HS-27A (cell line): ENCODE results near the gene CALM3.
"Not testable (repeated sequence)": the region's sequence is repeated elsewhere in the genome, so short reads cannot be mapped to it uniquely, and the experiment has no call there.

ENCODE experiments used
- DNase-seq: peaks from one replicate; pipeline ENCODE4 v3.0.0-alpha.2; 2012; ENCODE audit warnings: low read depth, missing footprints

CALM3 gene

DNA sequence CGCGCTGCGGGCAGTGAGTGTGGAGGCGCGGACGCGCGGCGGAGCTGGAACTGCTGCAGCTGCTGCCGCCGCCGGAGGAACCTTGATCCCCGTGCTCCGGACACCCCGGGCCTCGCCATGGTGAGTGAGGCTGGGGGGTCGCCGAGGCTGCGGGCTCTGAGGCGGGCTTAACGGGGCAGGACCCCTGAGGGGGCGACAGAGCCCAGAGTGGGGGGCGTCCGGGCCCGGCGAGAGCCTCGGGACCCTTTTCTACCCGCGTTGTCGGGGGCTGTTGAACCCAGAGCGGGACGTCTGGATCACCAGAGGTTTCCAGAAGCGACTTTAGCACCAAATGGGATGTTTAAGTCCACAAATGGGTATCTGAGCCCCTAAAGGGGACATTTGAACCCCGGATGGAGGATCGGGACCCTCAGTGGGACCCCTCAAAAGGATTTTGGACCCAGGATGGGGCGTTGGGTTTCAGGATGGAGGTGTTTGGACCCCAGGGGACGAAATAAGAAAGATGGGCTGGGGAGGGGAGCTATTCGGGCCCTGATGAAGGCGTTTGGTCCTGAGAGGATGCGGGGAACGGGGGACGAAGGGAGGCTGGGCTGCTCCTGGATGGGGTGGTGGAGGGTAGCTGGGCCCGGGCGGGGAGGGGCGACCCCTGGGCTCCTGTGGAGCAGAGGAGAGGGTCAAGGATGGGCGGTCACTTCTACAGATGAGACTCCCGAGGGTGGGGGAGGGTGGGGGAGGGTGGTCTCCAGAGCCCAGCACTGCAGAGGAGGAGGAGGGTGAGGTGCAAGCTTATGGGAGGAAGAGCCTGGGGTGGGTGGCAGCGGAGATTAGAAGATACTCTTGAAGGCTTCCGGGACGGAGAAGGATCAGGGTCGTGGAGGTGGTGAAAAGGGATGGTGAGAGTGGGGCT lies at the start of gene CALM3:
Gene CALM3 (plus strand): TSS at position 13 of the 907 bp plus-strand sequence. CDS start 105 bp downstream, at position 118.
- DNase-seq, result no peak

DNA sequence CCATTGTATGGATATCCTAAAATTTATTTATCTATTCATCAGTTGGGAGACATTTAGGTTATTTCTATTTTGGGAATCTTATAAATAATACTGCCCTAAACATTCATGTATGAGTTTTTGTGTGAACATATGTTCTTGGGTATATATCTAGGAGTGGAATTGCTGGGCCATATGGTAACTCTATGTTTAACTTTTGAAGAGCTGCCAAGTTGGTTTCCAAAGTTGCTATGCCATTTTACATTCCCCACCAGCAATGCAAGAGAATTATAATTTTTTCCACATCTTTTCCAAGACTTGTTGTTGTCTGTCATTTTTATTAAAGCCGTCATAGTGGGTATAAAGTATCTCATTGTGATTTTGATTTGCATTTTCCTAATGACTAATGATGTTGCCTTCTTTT lies 48.2 kb upstream of the CALM3 start:
- no peak for DNase-seq

DNA sequence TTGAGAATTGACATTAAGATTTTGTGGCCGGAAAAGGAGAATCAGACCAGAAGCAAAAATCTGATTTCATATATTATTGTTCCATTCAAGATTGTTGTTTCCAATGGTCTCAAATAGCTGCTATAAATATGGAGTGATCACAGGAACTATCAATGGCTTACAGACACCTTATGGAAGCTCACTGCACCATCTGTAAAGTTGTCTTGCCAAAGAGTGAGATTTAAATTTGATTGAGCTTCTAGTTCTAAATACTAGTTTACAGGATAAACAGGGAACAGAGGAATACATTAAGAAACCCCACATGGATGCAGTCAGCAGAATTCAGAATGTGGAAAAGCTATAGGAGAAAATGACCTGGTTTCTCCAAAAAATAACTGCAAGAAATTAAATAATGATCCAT lies 47.0 kb upstream of the CALM3 start:
- no peak for DNase-seq

DNA sequence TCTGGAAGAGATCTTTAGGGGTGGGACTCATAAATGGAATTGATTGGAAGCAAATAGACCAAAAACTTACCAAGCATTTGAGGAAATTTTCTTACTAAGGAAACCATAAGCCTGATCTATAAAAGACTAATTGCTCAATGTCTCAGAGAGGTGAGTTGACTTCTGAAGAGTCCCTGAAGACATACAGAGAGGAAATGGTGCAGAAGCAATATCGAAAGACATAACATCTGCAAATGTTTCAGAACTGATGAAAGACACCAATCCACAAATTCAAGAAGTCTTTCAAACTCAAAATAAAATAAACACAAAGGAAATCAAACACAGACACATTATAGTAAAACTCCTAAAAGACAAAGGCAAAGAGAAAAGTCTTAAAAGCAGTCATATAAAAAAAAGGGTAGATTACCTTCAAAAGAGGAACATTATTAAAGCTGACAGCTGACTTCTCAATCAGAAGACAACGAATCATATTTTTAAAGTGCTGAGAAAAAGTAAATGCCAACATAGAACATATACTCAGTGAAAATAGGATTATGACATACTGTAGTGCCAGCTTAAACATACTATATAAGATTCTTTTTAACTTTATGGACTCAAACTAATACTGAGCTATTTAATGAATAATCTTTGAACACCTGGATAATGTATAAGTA lies 45.4 kb upstream of the CALM3 start:
- DNase-seq, result no peak

DNA sequence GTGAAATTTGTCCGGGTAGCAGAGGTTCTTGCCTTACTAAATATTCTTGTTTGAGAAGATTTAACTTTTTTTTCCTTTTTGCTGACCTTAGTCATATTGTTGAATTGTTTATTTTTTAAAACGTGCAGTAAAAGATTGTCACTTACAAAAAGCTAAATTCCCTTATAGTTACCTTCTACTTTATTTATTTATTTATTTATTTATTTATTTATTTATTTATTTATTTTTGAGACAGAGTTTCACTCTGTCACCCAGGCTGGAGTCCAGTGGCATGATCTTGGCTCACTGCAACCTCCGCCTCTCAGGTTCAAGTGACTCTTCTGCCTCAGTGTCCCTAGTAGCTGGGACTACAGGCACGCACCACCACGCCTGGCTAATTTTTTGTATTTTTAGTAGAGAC lies 44.7 kb upstream of the CALM3 start:
- not testable (repeated sequence) for DNase-seq

DNA sequence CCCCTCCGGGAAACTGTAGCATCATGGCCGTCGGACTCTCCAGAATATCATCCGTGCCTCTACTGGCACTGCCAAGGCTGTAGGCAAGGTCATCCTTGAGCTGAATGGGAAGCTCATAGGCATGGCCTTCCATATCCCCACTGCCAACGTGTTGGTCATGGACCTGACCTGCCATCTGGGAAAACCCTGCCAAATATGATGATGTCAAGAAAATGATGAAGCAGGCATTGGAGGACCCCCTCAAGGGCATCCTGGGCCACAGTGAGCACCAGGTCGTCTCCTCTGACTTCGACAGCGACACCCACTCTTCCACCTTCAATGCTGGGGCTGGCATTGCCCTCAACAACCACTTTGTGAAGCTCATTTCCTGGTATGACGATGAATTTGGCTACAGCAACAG lies 41.9 kb upstream of the CALM3 start:
- no peak for DNase-seq

DNA sequence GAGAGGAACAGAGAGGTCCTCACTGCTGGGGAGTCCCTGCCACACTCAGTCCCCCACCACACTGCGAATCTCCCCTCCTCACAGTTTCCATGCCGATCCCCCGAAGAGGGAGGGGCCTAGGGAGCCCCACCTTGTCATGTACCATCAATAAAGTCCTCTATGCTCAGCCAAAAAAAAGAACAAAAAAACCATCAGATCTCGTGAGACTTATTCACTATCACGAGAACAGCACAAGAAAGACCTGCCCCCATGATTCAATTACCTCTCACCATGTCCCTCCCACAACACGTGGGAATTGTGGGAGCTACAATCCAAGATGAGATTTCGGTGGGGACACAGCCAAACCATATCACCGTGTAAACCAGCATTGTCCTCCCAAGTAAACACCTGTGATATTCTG lies 41.5 kb upstream of the CALM3 start:
- DNase-seq, result not testable (repeated sequence)

DNA sequence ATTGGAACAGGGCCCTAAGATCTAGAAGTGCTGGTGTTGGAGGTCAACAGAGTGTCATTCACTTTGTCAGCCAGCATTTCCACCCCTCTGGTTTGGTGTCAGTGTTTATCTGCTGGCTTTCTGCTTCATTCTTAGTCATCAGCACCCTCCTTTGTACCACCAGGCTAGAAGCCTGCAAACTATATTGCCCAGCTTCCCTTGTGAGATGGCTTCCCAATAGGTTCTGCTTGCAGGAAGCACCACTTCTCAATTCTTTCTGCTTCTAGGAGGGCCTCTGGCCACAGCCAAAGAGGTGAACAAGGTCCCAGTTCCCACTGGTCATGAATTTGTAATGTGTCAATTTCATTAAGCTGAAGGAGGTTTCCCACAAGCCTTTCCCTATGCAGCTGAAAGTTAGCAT lies 36.4 kb upstream of the CALM3 start:
- DNase-seq, result no peak

DNA sequence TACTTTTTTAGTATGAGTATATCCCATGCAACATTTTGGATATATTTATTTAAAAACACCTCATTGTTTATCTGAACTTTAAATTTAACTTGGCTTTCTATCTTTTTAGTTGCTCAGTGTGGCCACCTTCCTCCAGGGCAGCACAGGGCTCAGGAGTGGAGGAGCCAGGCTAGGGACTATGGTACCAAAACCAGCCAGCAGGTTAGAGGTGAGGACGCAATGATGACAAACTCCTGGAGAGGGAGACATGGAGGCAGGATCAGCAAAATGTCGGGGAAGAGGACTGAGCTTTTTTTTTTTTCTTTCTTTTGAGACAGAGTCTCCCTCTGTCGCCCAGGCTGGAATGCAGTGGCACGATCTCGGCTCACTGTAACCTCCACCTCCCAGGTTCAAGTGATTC lies 29.6 kb upstream of the CALM3 start:
- no peak for DNase-seq

DNA sequence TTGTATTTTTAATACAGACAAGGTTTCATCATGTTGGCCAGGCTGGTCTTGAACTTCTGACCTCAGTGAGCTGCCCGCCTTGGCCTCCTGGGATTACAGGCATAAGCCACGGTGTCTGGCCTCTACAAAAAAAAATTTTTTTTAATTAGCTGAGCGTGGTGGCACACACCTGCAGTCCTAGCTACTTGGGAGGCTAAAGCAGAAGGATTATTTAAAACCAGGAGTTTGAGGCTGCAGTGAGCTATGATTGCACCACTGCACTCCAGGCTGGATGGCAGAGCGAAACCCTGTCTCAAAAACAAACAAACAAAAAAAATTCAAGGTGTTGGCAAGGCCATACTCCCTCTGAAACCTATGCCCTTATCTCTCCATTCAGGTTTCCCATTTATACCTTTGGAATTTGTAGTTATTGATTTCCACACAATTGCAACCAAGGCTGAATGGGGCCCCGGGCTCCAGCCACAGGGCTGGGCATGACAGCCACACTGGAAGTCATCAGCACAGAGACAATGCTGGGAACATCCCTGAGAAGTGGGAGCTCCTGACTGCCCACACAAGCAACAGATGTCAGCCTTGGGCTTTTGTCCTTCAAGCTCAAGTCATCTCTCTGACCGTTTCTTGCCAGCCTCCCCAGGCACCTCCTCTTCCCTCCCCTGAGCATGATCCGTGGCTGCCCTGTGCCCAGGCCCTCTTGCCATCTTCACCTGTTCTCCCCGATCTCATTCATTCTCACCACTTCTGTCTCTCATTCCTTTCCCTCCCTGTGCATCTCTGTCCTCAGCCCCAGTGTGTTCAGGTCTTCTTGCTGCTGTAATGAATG lies 27.2 kb upstream of the CALM3 start:
- no peak for DNase-seq

DNA sequence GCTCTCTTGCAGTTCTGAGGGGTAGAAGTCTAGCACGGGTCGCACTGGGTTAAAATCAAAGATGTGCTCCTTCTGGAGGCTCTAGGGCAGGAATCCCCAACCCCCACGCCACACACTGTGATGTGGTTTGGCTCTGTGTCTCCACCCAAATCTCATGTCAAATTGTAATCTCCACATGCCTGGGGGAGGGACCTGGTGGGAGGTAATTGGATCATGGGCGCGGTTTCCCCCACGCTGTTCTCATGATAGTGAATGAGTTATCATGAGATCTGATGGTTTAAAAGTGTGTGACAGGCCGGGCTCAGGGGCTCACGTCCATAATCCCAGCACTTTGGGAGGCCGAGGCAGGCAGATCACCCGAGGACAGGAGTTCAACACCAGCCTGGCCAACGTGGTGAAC lies 26.6 kb upstream of the CALM3 start:
- no peak for DNase-seq

DNA sequence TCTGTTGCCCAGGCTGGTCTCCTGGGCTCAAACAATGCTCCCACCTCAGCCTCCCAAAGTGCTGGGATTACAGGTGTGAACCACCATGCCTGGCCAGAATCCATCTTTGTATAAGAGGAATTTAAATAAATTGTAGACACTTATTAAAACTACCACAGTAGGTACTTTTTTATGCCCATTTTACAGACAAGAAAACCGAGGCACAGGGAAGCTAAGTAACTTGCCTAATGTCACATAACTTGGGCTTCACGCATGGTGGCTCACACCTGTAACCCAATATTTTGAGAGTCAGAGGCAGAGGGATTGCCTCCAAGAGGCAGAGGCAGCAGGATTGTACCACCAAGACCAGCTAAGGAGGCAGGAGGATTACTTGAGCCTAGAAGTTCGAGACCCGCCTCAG lies 22.7 kb upstream of the CALM3 start:
- no peak for DNase-seq

DNA sequence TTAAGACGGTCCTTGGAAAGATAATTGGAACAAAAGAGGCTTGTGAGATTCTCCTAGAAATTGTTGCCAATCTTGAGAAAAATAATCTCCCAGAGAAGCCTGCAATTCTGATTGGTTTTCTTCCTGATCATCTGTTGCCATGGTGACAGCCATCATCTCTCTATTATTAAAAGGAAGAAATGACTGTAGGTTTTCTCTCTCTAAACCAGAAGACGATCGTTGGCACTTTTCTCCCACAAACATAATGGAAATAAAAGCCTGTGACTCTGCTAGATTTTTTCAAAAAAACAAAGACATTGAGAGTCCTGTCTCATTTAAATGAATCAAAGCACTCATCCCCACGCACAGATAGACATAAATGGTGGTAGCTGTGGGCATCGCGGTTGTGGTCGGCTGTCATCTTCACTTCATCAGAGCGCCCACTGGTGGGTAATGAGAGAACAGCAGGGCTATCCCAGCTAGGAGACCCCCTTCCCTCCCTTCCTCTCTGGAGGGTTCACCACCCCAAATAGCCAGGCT lies 21.7 kb upstream of the CALM3 start:
- no peak for DNase-seq

DNA sequence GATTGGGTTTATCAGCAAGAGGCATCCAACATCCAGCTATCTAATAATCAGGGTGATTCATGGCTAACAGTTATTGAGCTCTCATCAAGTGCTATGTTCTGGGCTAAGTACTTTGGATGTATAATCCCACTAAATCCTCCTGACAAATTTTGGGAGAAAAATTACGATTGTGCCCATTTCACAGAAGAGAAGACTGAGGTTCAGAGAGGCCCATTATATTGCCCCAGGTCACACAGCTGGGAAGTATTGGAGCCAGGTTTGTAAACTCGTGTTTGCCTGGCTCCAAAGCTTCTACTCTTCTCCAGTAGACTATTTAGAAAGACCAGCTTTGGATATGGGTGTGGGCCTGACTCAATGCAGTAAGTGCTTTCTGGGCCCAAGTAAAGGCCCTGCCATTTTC lies 20.9 kb upstream of the CALM3 start:
- DNase-seq, result no peak

DNA sequence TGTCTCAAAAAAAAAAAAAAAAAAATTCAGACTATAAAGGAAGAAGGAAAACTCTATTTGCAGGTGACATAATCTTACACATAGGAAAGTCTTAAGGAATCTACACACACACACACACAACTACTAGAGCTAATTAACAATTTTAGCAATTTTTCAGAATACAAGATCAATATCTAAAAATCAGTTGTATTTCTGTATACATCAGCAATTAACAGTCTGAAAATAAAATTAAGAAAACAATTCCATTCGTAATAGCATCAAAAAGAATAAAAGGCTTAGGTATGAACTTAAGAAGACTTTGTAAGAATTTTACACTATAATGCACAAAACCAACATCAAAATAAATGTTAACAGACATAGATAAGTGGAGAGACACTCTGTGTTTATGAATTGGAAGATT lies 15.6 kb upstream of the CALM3 start:
- no peak for DNase-seq

DNA sequence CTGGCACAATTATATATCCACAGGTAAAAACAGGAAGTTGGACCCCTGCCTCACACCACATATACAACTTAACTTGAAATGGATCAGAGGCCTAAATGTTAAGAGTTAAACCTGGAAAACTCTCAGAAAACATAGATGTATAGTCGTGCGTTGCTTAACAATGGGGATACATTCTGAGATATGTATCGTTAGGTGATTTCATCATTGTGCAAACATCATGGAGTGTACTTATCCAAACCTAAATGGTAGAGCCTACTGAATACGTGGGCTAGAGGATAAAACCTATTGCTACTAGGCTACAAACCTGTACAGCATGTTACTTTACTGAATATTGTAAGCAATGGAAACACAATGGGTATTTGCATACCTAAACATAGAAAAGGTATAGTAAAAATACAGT lies 14.8 kb upstream of the CALM3 start:
- no peak for DNase-seq

DNA sequence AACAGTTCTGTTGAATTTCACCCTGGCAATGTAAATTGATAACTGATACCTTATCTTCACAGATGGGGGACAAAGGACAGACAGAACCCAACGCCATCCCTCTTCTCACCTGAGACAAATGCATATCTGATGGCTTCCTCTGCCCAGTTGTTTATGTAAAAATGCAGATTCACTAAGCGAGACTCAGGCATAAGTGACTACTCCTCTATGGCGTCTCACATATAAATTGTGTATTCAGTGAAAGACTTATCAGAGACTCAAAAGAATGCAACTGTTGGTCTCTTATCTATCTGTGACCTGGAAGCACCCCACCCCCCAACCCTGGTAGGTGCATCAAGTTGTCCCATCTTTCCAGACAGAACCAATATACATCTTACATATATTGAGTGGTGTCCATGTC lies 13.3 kb upstream of the CALM3 start:
- no peak for DNase-seq

DNA sequence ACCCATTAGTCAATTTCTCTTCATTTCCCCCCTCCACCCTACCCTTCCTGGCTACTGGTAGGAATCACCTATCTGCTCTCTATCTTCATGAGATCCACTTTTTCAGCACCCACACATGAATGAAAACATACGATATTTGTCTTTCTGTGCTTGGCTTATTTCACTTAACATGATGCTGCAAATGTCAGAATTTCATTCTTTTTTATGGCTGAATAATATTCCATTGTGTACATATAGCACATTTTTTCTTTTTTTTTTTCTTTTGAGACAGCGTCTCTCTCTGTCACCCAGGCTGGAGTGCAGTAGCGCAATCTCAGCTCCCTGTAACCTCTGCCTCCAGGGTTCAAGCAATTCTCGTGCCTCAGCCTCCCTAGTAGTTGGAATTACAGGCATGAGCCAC lies 9.9 kb upstream of the CALM3 start:
- no peak for DNase-seq

DNA sequence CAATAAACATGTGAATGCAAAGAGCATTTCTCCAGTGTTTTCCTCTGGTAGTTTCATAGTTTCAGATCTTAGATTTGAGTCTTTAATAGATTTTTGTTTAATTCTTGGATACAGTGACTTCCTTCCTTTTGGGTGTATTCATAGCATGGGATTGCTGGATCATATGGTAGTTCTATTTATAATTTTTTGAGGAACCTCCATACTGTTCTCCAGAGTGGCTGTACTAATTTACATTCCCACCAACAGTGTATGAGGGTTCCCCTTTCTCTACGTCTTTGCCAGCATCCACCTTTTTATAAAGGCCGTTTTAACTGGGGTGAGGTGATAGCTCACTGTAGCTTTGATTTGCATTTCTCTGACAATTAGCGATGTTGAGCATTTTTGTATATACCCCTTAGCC lies 9.3 kb upstream of the CALM3 start:
- DNase-seq, result no peak

DNA sequence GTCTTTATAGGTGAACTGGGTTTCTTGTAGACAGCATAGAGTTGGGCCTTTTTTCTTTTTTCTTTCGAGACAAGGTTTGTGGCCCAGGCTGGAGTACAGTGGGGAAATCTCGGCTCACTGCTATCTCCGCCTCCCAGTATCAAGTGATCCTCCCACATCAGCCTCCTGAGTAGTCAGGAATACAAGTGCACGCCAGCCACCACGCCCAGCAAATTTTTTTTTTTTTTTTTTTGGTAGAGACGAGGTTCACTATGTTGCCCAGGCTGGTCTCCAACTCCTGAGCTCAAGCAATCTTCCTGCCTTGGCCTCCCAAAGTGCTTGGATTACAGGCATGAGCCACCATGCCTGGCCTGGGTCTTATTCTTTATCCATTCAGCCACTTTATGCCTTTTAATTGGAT lies 5.1 kb upstream of the CALM3 start:
- DNase-seq, result no peak

DNA sequence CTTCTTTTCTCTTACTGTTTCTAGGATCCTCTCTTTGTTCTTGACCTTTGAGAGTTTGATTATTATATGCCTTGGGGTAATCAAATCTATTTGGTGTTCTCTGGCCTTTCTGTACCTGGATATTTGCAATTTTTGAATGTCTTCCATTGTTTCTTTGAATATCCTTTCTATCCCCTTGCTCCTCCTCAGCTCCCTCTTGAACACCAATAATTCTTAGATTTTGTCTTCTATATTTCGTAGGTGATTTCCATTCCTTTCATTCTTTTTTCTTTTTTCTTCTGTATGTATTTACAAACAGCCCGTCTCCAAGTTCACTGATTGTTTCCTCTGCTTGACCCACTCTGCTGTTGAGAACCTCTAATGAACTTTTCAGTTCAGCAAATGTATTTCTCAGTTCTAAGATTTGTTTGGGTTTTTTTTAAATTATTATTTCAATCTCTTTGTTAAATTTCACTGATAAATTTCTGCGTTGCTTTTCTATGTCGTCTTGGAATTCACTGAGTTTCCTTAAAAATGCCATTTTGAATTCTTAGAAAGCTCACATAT lies 2.7 kb upstream of the CALM3 start:
- DNase-seq, result no peak

DNA sequence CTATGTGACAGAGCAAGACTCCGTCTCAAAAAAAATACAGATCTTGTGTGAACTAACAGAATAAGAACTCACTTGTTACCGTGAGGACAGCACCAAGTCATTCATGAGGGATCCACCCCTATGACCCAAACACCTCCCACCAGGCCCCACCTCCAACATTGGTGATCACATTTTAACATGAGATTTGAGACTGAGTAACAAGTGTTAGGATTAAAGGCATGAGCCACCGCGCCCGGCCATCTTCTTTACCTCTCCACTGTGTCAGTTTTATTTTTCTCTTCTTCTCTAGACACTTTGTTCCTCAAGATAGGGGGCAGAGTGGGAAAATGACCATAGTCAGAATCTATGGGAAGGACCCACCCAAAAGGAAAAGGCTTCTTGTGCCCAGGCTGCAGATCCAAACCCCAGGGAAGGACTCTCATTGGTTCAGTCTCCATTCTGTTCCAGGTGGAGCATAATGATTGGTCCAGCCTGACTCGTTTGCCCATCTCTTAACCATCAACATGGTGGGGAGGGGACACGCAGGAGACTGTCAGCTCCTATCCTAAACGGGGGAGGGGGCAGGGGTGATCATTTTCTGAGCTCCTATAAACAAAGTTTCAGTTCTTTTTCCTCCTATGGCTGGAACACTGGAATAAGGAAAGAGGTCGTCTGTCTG lies 1.3 kb upstream of the CALM3 start:
- DNase-seq, result no peak
